B cell (primary cell): ENCODE results near the gene NANS. TPM values are rescaled to one million over a fixed set of nuclear protein-coding genes. Genes with fewer than 3 reads are reported as not detected.
"Not testable (repeated sequence)": the region's sequence is repeated elsewhere in the genome, so short reads cannot be mapped to it uniquely, and the experiment has no call there.

Experiments used
- ATAC-seq: fragments of 200-7000 bp; cut with Tn5 transposase; one replicate; pipeline ENCODE4 v1.10.0; 2021; ENCODE audit warnings: low read depth, mild to moderate bottlenecking, moderate number of reproducible peaks, moderate library complexity
- CTCF ChIA-PET: fragments of 350-600 bp; sonication (Branson Sonifier 250); formaldehyde crosslinking; loops from one replicate; lab custom pipeline; 2021; ENCODE audit warnings: antibody characterized with exemption, inconsistent platforms; lab: Charles Lee
- POLR2A ChIA-PET: fragments of 350-600 bp; sonication (Branson Sonifier 250); formaldehyde crosslinking; loops from one replicate; lab custom pipeline; 2021; ENCODE audit warnings: antibody characterized with exemption; lab: Charles Lee
- DNase-seq: peaks from one replicate; pipeline ENCODE4 v3.0.0; 2013
- H2AFZ ChIP-seq: 2 replicates; pipeline ENCODE4 v1.6.1; 2012; ENCODE audit warnings: mild to moderate bottlenecking, low read depth, low read length; ENCODE audit not compliant: insufficient read depth, poor library complexity, severe bottlenecking
- H3K27ac ChIP-seq, 2 donors: 1 replicate in 1 of 2; 2 replicates in 1 of 2; pipeline ENCODE4 v1.5.1; 2012 to 2013; ENCODE audit warnings: low read length in 2 of 2, mild to moderate bottlenecking in 2 of 2, moderate library complexity in 1 of 2
- H3K27me3 ChIP-seq, 4 experiments: fragments of 200-600 bp in 1 of 4; sonication (generic) in 1 of 4; replicated peaks in 1 of 4; 1 replicate in 2 of 4; 2 replicates in 2 of 4; pipeline versions ENCODE4 v1.6.1 to v1.7.0; 2013 to 2016; ENCODE audit warnings: low read length in 3 of 4, mild to moderate bottlenecking in 2 of 4, mixed read lengths in 1 of 4, moderate library complexity in 1 of 4; ENCODE audit not compliant: insufficient read depth in 4 of 4, control insufficient read depth in 3 of 4; ENCODE audit errors: control extremely low read depth in 1 of 4
- H3K36me3 ChIP-seq, 2 experiments: replicated peaks in 1 of 2; 1 replicate in 1 of 2; 2 replicates in 1 of 2; pipeline versions ENCODE4 v1.6.1 to v1.7.1; 2013; ENCODE audit warnings: low read length in 1 of 2; ENCODE audit not compliant: insufficient read depth in 2 of 2, control insufficient read depth in 1 of 2; ENCODE audit errors: control extremely low read depth in 1 of 2, extremely low read depth in 1 of 2
- H3K4me1 ChIP-seq, 2 donors: fragments of 200-600 bp in 1 of 2; sonication (generic) in 1 of 2; 1 replicate in 1 of 2; 2 replicates in 1 of 2; pipeline versions ENCODE4 v1.5.1 to v1.6.1; 2013 to 2017; ENCODE audit warnings: low read length in 2 of 2; ENCODE audit not compliant: control insufficient read depth in 2 of 2, insufficient read depth in 2 of 2
- H3K4me2 ChIP-seq: replicated peaks from 2 replicates; pipeline ENCODE3; 2012; ENCODE audit warnings: mild to moderate bottlenecking, low read depth, low read length; ENCODE audit not compliant: poor library complexity, severe bottlenecking
- H3K4me3 ChIP-seq, 5 experiments: fragments of 200-600 bp in 1 of 5; sonication (generic) in 1 of 5; 1 replicate in 3 of 5; 2 replicates in 2 of 5; pipeline versions ENCODE4 v1.5.1 to v1.7.0; 2011 to 2016; ENCODE audit warnings: low read length in 4 of 5, mild to moderate bottlenecking in 4 of 5, low read depth in 2 of 5, control low read depth in 1 of 5, moderate library complexity in 1 of 5; ENCODE audit not compliant: insufficient read depth in 1 of 5; ENCODE audit errors: control extremely low read depth in 1 of 5, extremely low read depth in 1 of 5
- H3K79me2 ChIP-seq: fragments of 200-600 bp; sonication (generic); one replicate; pipeline ENCODE4 v1.6.0; 2016; ENCODE audit warnings: low read length; ENCODE audit not compliant: control insufficient read depth, insufficient read depth
- H3K9ac ChIP-seq: fragments of 200-600 bp; sonication (generic); 2 replicates; pipeline ENCODE4 v1.6.1; 2017; ENCODE audit warnings: mild to moderate bottlenecking, low read length, moderate library complexity
- H3K9me3 ChIP-seq, 3 donors: one replicate each; pipeline versions ENCODE4 v1.6.1 to v1.7.1; 2013; ENCODE audit warnings: low read length in 2 of 3; ENCODE audit not compliant: control insufficient read depth in 2 of 3, insufficient read depth in 1 of 3; ENCODE audit errors: control extremely low read depth in 1 of 3
- H4K20me1 ChIP-seq: 2 replicates; pipeline ENCODE4 v1.6.0; 2012; ENCODE audit warnings: mild to moderate bottlenecking, low read length; ENCODE audit not compliant: insufficient read depth, control insufficient read depth, poor library complexity, severe bottlenecking
- H3K27ac Mint-ChIP-seq: one replicate; pipeline ENCODE4 v1.8.0; 2021; ENCODE audit warnings: mixed read lengths
- H3K27me3 Mint-ChIP-seq: one replicate; pipeline ENCODE4 v1.8.0; 2021; ENCODE audit warnings: mixed read lengths
- H3K4me1 Mint-ChIP-seq: one replicate; pipeline ENCODE4 v1.8.0; 2021; ENCODE audit warnings: mixed read lengths
- H3K4me3 Mint-ChIP-seq: one replicate; pipeline ENCODE4 v1.8.0; 2021; ENCODE audit warnings: mixed read lengths
- H3K9me3 Mint-ChIP-seq: one replicate; pipeline ENCODE4 v1.8.0; 2022; ENCODE audit warnings: mixed read lengths; ENCODE audit not compliant: insufficient read depth
- EZH2 ChIP-seq: IDR thresholded peaks from 2 replicates; pipeline ENCODE4 v1.6.1; 2012; ENCODE audit warnings: borderline replicate concordance, low read depth, mild to moderate bottlenecking, moderate library complexity, low read length; ENCODE audit not compliant: insufficient read depth, poor library complexity, severe bottlenecking
- WGBS: methylation state at CpG from one replicate; pipeline ENCODE4 v1.1.5; 2013; ENCODE audit warnings: missing lambda C conversion rate; ENCODE audit not compliant: insufficient coverage; 5-methylcytosine and 5-hydroxymethylcytosine counted together
- intact Hi-C: fragments of 100-400 bp; cut with micrococcal nuclease; formaldehyde crosslinking; loops from one replicate; pipeline ENCODE4 v1.10.0; 2022
- polyA plus RNA-seq: library from polyadenylated mRNA; depleted of rRNA; stranded (reverse); fragments of >200 nt; gene quantifications from 2 replicates; pipeline ENCODE4 v1.2.3, GENCODE V29; 2012
- total RNA-seq, 2 donors: library from RNA; stranded (reverse); fragments of 120-200 nt in 1 of 2; gene quantifications; 1 replicate in 1 of 2; 2 replicates in 1 of 2; pipeline versions ENCODE4 v1.2.3 to v1.2.4, GENCODE V29; 2013 to 2022
- TF ChIP-seq, protein P1 (sequence below): fragments of 200-600 bp; IDR thresholded peaks from one replicate; pipeline ENCODE4 v1.8.0; 2022; ENCODE audit warnings: antibody characterized with exemption, mild to moderate bottlenecking

The NANS gene
- total and polyA plus RNA-seq, 2 donors (not counting 1 experiment from before 2014, with no cell fraction given) = 14.2 to 14.9 TPM

DNA sequence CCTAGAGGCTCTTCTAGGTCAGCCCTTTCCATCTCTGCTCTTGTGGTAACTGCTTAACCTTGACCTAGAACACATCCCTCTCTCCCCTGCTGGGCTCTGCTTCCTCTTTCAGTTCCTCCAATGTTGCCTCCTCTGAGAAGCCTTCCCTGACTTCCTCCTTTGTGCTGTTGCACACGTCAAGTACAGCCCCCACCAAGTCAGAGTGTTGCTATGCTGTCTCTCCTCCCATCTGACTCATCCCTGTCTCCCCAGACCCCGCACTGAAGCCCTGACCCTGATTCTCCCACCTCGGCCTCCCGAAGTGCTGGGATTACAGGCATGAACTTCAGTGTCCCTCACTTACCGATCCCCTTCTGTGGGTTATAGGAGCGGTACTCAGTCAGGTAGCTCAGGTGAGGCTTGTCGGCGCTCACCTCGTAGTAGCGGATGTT is 72.9 kb downstream of the NANS start:
- intact Hi-C loops = loop anchor here (2.0 kb wide), 1 partner anchor 21 kb away; no protein-coding TSS in a partner anchor
- Histone ChIP-seq H2AFZ (no peak overlapping the region), H3K27me3 (no peaks in the 10 kb centered on the region), H3K4me1 (peaks cover 20 to 36% of the 10 kb centered on the region in 2 donors), H3K4me2 (peak overlapping the region; percentile 56), H3K9ac (peak overlapping the region; percentile 39), H4K20me1 (no peaks in the 10 kb centered on the region), H3K79me2 (no peaks in the 10 kb centered on the region), H3K9me3 (no peaks in the 10 kb centered on the region), H3K4me3 (no peak overlapping the region), H3K36me3 (no peaks in the 10 kb centered on the region), H3K27ac (peak overlapping the region; percentile 8 to 42)
- peak overlapping the region; percentile 80 for H3K27ac Mint-ChIP-seq
- POLR2A ChIA-PET = interaction anchor here (1.3 kb wide), 1 partner anchor 21 kb away, joined by 5 read pairs; no protein-coding TSS in a partner anchor
- CTCF ChIA-PET = interaction anchor here (0.8 to 2.5 kb wide), 6 partner anchors 10 to 206 kb away, joined by 3 to 11 read pairs (median 6); partner anchors contain the start of genes TBC1D2 and TRIM14
- DNase-seq = peak; percentile 81
- H3K4me1 Mint-ChIP-seq = peaks cover 33% of the 10 kb centered on the region
- TF ChIP-seq, protein P1, sequence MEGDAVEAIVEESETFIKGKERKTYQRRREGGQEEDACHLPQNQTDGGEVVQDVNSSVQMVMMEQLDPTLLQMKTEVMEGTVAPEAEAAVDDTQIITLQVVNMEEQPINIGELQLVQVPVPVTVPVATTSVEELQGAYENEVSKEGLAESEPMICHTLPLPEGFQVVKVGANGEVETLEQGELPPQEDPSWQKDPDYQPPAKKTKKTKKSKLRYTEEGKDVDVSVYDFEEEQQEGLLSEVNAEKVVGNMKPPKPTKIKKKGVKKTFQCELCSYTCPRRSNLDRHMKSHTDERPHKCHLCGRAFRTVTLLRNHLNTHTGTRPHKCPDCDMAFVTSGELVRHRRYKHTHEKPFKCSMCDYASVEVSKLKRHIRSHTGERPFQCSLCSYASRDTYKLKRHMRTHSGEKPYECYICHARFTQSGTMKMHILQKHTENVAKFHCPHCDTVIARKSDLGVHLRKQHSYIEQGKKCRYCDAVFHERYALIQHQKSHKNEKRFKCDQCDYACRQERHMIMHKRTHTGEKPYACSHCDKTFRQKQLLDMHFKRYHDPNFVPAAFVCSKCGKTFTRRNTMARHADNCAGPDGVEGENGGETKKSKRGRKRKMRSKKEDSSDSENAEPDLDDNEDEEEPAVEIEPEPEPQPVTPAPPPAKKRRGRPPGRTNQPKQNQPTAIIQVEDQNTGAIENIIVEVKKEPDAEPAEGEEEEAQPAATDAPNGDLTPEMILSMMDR = no peak
- no peak for TF ChIP-seq EZH2
- no peaks in the 10 kb centered on the region for H3K9me3 Mint-ChIP-seq
- 83% methylated on average over 10 of the region's 10 CpGs for WGBS
- no peaks in the 10 kb centered on the region for H3K27me3 Mint-ChIP-seq
- peak; percentile 91 for ATAC-seq
- H3K4me3 Mint-ChIP-seq = peak overlapping the region; percentile 43

DNA sequence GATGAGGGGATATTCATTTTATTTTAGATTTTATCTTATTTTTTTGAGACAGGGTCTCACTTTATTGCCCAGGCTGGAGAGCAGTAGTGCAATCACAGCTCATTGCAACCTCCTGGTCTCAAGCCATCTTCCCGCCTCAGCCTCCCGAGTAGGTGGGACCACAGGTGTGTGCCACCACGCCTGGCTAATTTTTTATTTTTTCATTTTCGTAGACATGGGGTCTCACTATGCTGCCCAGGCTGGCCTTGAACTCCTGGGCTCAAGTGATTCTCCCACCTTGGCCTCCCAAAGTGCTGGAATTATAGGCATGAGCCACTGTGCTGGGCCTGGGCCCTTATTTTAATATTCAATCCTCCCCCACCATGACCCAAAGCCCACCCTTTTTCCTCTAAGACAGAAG is 73.5 kb downstream of the NANS start:
- H3K9ac ChIP-seq, H3K27me3 ChIP-seq, DNase-seq, H3K9me3 ChIP-seq, H3K79me2 ChIP-seq, H3K4me2 ChIP-seq, H3K27me3 Mint-ChIP-seq, H3K9me3 Mint-ChIP-seq, H4K20me1 ChIP-seq, H3K4me3 Mint-ChIP-seq, ATAC-seq, H2AFZ ChIP-seq, H3K36me3 ChIP-seq, H3K4me3 ChIP-seq, intact Hi-C loops: not testable (repeated sequence)
- WGBS = 90% methylated on average over 4 of the region's 4 CpGs
- POLR2A ChIA-PET = interaction anchor here (1.3 kb wide), 1 partner anchor 22 kb away, joined by 5 read pairs; no protein-coding TSS in a partner anchor
- Histone ChIP-seq H3K27ac (peak overlapping the region in 1 of 2 donors; percentile 8), H3K4me1 (peaks cover 20 to 36% of the 10 kb centered on the region in 2 donors)
- Mint-ChIP-seq H3K27ac (peak overlapping the region; percentile 64), H3K4me1 (peaks cover 33% of the 10 kb centered on the region)
- CTCF ChIA-PET = interaction anchor here (1.3 to 2.5 kb wide), 5 partner anchors 10 to 207 kb away, joined by 5 to 11 read pairs (median 6); partner anchors contain the start of gene TRIM14
